Subcutaneous adipose tissue (tissue), 4 donors: Measurements from ENCODE around the gene SPR. TPM values are rescaled to one million over a fixed set of nuclear protein-coding genes. Genes with fewer than 3 reads are reported as not detected.

ENCODE experiments used
- CTCF ChIP-seq: fragments of 450-650 bp; IDR thresholded peaks from one replicate; pipeline ENCODE4 v1.5.1; 2016; ENCODE audit warnings: low read depth, mild to moderate bottlenecking, control low read depth, antibody characterized with exemption, moderate library complexity
- total RNA-seq, 4 donors: library from RNA; depleted of rRNA; stranded (reverse); fragments of >200 nt; gene quantifications; one replicate each; pipeline ENCODE4 v1.1.0, GENCODE V29; 2016

SPR gene
- total RNA-seq, 4 donors from 2014 or later = 32.6 to 46.1 (median 38.0) TPM

GRCh38 chr2:72871060-72871459 lies 16.1 kb upstream of the SPR start:
- TF ChIP-seq CTCF = no peak

GRCh38 chr2:72871880-72872279 lies 15.3 kb upstream of the SPR start:
- TF ChIP-seq CTCF = no peak

GRCh38 chr2:72883356-72883962 lies 3.7 kb upstream of the SPR start:
- TF ChIP-seq CTCF = no peak

GRCh38 chr2:72886505-72887031 lies 640 bp upstream of the SPR start:
- TF ChIP-seq CTCF = no peak

GRCh38 chr2:72887740-72888437 lies 681 bp downstream of the SPR start:
- no peak for TF ChIP-seq CTCF

- no peak for TF ChIP-seq CTCF
These were observed 1.4 kb downstream of the SPR start for GRCh38 chr2:72888438-72889202.

GRCh38 chr2:72889991-72890390 lies 2.8 kb downstream of the SPR start:
- no peak for TF ChIP-seq CTCF
